AG09309 (cell line): ENCODE data around the gene PPM1L.

Experiments used
- DNase-seq: peaks from one replicate; pipeline ENCODE4 v3.0.0-alpha.2; 2010; ENCODE audit warnings: low read depth
- H3K4me3 ChIP-seq: 2 replicates; pipeline ENCODE4 v1.5.1; 2011; ENCODE audit warnings: mild to moderate bottlenecking, low read depth, low read length, moderate library complexity; ENCODE audit not compliant: control insufficient read depth
- CTCF ChIP-seq: IDR thresholded peaks from 2 replicates; pipeline ENCODE4 v1.5.1; 2011; ENCODE audit warnings: mild to moderate bottlenecking, low read depth, low read length, inconsistent platforms; ENCODE audit not compliant: insufficient read depth, control insufficient read depth; ENCODE audit errors: missing control alignments

The PPM1L gene

GRCh38 chr3:160748787-160749186 is 7.2 kb upstream of the PPM1L start:
- no peak for TF ChIP-seq CTCF
- no peak for DNase-seq
- no peak overlapping the region for H3K4me3 ChIP-seq

GRCh38 chr3:160753953-160754352 is 2.1 kb upstream of the PPM1L start:
- no peak for DNase-seq
- H3K4me3 ChIP-seq = peak overlapping the region; percentile 71
- TF ChIP-seq CTCF = no peak

GRCh38 chr3:160754371-160754854 is 1.6 kb upstream of the PPM1L start:
- TF ChIP-seq CTCF = no peak
- DNase-seq = peak; percentile 14
- H3K4me3 ChIP-seq = peak overlapping the region; percentile 71

- DNase-seq = peak; percentile 65
- no peak for TF ChIP-seq CTCF
- peak overlapping the region; percentile 71 for H3K4me3 ChIP-seq
Measured at GRCh38 chr3:160754855-160755747, 930 bp upstream of the PPM1L start.

GRCh38 chr3:160757233-160758106 is 1.4 kb downstream of the PPM1L start:
- TF ChIP-seq CTCF = no peak
- H3K4me3 ChIP-seq = no peak overlapping the region
- DNase-seq = no peak

GRCh38 chr3:160758929-160759577 is 3.0 kb downstream of the PPM1L start:
- H3K4me3 ChIP-seq = no peak overlapping the region
- no peak for TF ChIP-seq CTCF
- no peak for DNase-seq
